ENCODE data around the gene KIRREL3.

DNA sequence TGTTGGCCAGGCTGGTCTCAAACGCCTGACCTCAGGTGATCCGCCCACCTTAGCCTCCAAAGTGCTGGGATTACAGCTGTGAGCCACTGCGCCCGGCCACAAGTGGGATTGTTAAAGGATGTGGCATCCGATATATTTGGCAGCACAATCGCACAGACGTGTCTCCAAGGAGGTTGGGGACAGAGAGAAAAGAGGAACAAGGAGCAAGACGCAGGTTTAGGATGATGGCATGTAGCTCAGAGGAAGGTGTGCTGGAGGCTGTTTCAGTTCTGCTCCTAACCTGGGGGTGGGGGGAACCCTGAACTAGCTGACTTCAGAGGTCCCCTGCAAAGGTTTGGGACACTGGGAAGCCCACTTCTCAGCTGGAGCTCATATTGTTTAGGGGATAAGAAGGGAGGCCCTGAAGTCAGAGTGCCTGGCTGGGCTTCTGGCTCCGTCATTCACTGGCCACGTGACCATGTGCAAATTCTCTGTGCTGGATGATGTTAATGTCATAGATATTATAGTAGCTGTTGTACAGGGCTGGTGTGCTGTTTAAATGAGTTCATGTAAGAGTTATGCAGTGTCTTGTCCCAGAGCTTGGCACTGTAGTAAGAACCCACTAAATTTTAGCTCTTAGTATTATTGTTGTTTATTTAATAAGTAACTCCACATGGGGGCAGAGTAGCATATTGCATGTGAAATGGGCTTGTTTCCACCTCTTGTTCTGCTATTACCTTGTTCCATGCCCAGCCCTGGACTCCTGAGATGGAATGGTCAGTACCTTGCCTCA is 515.4 kb downstream of the KIRREL3 start:
- no peak for TF ChIP-seq CTCF (IDR thresholded peaks at IDR 0.05)
- TF ChIP-seq POLR2A (IDR thresholded peaks at IDR 0.05): no peak
- TF ChIP-seq POLR2AphosphoS5 (IDR thresholded peaks at IDR 0.05): no peak

Data from prostate gland (tissue), 2 donors.